Transverse colon (tissue), 4 donors: ENCODE results near the gene TRANK1. TPM values are rescaled to one million over a fixed set of nuclear protein-coding genes. Genes with fewer than 3 reads are reported as not detected.

Experiments
- DNase-seq: peaks from one replicate; pipeline ENCODE4 v3.0.0-alpha.2; 2019
- H3K27ac ChIP-seq, 4 donors: fragments of 200-600 bp; sonication (generic); 2 replicates each; pipeline ENCODE4 v1.5.1; 2016 to 2018; ENCODE audit warnings: inconsistent platforms in 4 of 4
- H3K27me3 ChIP-seq: fragments of 200-600 bp; sonication (generic); 2 replicates; pipeline ENCODE4 v1.5.1; 2017; ENCODE audit warnings: inconsistent platforms
- H3K36me3 ChIP-seq, 4 donors: fragments of 200-600 bp; sonication (generic); 2 replicates each; pipeline ENCODE4 v1.5.1; 2017 to 2019; ENCODE audit warnings: inconsistent platforms in 4 of 4
- H3K4me1 ChIP-seq, 4 donors: fragments of 200-600 bp; sonication (generic); 2 replicates each; pipeline ENCODE4 v1.5.1; 2017 to 2020; ENCODE audit warnings: inconsistent platforms in 4 of 4
- H3K4me3 ChIP-seq, 4 donors: fragments of 200-600 bp; sonication (generic); 1 replicate in 1 of 4; 2 replicates in 3 of 4; pipeline versions ENCODE4 v1.5.1 to v1.6.1; 2017 to 2019; ENCODE audit warnings: inconsistent platforms in 4 of 4
- H3K9me3 ChIP-seq, 2 donors: fragments of 200-600 bp; sonication (generic); 2 replicates each; pipeline ENCODE4 v1.5.1; 2017 to 2019; ENCODE audit warnings: inconsistent platforms in 2 of 2
- EP300 ChIP-seq: sonication (generic); formaldehyde crosslinking; IDR thresholded peaks from one replicate; pipeline ENCODE4 v1.6.1; 2017; ENCODE audit warnings: antibody characterized with exemption, low read depth
- POLR2A ChIP-seq: fragments of 450-650 bp; IDR thresholded peaks from one replicate; pipeline ENCODE4 v1.6.1; 2016; ENCODE audit warnings: antibody characterized with exemption, mild to moderate bottlenecking, moderate library complexity
- POLR2AphosphoS5 ChIP-seq, 3 donors: sonication (generic); formaldehyde crosslinking; IDR thresholded peaks; one replicate each; pipeline ENCODE4 v1.6.1; 2016; ENCODE audit warnings: antibody characterized with exemption in 3 of 3
- WGBS, 2 donors: methylation state at CpG; one replicate each; pipeline ENCODE4 v1.1.5; 2018; ENCODE audit warnings: low coverage in 1 of 2; 5-methylcytosine and 5-hydroxymethylcytosine counted together
- in situ Hi-C, 4 donors: fragments of 200-750 bp; cut with MboI; loops; one replicate each; pipeline versions ENCODE4 v1.15.0 to v1.15.1; 2017; ENCODE audit warnings: low sequenced_read_pairs in 3 of 4, low pct_ligation_motif_present in 1 of 4, low pct_unique_long_range_greater_than_20kb in 1 of 4
- intact Hi-C: fragments of 100-400 bp; cut with DNase I; formaldehyde crosslinking; loops from one replicate; pipeline ENCODE4 v1.15.1; 2023; ENCODE audit warnings: low total_unique reads
- total RNA-seq, 4 donors: library from RNA; depleted of rRNA; stranded (reverse); fragments of >200 nt; gene quantifications; one replicate each; pipeline ENCODE4 v1.1.0, GENCODE V29; 2016
- TF ChIP-seq, protein P1 (sequence below), 5 experiments: fragments of 200-600 bp in 3 of 5; fragments of 450-650 bp in 2 of 5; sonication (generic) in 3 of 5; IDR thresholded peaks; 1 replicate in 2 of 5; 2 replicates in 3 of 5; pipeline ENCODE4 v1.5.1; 2016 to 2017; ENCODE audit warnings: antibody characterized with exemption in 5 of 5, inconsistent platforms in 3 of 5, mild to moderate bottlenecking in 2 of 5, moderate library complexity in 1 of 5

TRANK1 gene
- 100 to 1,000 TPM in 3 of 4 donors, 10 to 100 TPM in 1; 91.5 to 179 (median 116) TPM for total RNA-seq

DNA sequence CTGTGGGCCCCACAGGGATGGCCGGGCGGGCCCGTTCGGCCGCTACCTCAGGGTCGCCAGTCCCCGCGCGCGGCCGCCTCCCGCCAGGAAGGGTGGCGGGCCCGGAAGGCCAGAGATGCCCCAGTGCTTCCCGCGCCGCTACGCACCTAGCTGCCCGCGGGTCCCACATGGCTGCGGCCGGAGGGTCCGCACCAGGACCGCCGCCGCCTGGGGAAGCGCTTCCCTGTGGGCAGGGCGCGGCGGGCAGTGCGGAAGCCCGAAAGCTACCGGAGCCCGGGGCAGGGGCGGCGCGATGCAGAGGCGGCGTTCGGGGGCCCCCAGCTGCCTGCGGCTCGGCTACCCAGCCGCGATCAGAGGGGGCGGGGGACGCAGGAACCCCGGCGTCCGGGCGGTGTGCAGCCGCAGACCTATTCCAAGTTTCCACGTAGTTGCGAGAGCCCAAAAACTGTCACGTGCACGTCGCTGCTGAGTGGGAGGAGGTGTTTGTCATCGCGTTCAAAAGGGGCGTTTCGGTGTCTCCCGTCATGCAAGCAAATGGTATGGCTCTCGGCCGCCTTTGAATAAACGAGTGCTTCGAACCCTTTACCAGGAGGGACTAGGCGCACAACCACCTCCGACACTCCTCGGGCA is at the start of gene TRANK1:
TSS of gene TRANK1 (minus strand) at position 414 of the 630 bp plus-strand sequence. CDS start at position 169, 245 bp downstream.
- H3K4me3 ChIP-seq: peak within 1 kb of the TSS; percentile 43 to 87 (median 70)
- intact Hi-C loops (no loop called here), in situ Hi-C loops (no loop called here)
- no peak for TF ChIP-seq EP300
- TF ChIP-seq POLR2A: peak; percentile 60
- TF ChIP-seq, protein P1, sequence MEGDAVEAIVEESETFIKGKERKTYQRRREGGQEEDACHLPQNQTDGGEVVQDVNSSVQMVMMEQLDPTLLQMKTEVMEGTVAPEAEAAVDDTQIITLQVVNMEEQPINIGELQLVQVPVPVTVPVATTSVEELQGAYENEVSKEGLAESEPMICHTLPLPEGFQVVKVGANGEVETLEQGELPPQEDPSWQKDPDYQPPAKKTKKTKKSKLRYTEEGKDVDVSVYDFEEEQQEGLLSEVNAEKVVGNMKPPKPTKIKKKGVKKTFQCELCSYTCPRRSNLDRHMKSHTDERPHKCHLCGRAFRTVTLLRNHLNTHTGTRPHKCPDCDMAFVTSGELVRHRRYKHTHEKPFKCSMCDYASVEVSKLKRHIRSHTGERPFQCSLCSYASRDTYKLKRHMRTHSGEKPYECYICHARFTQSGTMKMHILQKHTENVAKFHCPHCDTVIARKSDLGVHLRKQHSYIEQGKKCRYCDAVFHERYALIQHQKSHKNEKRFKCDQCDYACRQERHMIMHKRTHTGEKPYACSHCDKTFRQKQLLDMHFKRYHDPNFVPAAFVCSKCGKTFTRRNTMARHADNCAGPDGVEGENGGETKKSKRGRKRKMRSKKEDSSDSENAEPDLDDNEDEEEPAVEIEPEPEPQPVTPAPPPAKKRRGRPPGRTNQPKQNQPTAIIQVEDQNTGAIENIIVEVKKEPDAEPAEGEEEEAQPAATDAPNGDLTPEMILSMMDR (IDR thresholded peaks at IDR 0.05): no peak
- TF ChIP-seq POLR2AphosphoS5 (IDR thresholded peaks at IDR 0.05): peak in 1 of 3 donors; percentile 58
- no peaks in the 10 kb centered on the region for H3K36me3 ChIP-seq
- peak; percentile 71 for DNase-seq
- peaks cover 7 to 10% of the 10 kb centered on the region in 2 donors for H3K9me3 ChIP-seq
- peak within 1 kb of the TSS; percentile 72 to 82 (median 76) for H3K27ac ChIP-seq
- H3K4me1 ChIP-seq: peaks cover 0 to 27% (median 21%) of the 10 kb centered on the region in 4 donors
- 5% methylated on average over 29 of the region's 68 CpGs; no CpG with 5 or more reads in 1 of the 2 donors for WGBS, 2 donors
- no peaks in the 10 kb centered on the region for H3K27me3 ChIP-seq

DNA sequence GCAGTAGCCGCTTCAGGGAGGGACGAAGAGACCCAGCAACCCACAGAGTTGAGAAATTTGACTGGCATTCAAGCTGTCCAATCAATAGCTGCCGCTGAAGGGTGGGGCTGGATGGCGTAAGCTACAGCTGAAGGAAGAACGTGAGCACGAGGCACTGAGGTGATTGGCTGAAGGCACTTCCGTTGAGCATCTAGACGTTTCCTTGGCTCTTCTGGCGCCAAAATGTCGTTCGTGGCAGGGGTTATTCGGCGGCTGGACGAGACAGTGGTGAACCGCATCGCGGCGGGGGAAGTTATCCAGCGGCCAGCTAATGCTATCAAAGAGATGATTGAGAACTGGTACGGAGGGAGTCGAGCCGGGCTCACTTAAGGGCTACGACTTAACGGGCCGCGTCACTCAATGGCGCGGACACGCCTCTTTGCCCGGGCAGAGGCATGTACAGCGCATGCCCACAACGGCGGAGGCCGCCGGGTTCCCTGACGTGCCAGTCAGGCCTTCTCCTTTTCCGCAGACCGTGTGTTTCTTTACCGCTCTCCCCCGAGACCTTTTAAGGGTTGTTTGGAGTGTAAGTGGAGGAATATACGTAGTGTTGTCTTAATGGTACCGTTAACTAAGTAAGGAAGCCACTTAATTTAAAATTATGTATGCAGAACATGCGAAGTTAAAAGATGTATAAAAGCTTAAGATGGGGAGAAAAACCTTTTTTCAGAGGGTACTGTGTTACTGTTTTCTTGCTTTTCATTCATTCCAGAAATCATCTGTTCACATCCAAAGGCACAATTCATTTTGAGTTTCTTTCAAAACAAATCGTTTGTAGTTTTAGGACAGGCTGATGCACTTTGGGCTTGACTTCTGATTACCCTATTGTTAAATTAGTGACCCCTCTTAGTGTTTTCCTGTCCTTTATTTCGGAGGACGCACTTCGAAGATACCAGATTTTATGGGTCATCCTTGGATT is 48.8 kb upstream of the TRANK1 start, which contains the start of gene MLH1:
TSS of gene MLH1 (plus strand) at position 193 of the 958 bp plus-strand sequence. CDS start at position 223, 30 bp downstream.
- peak; percentile 100 for DNase-seq
- Histone ChIP-seq H3K4me3 (peak within 1 kb of the TSS; percentile 58 to 80 (median 66)), H3K4me1 (peaks cover 27 to 48% (median 40%) of the 10 kb centered on the region in 4 donors), H3K36me3 (peaks cover 0 to 10% (median 3%) of the 10 kb centered on the region in 4 donors), H3K27ac (peak within 1 kb of the TSS; percentile 95 to 100 (median 98)), H3K27me3 (no peaks in the 10 kb centered on the region), H3K9me3 (no peaks in the 10 kb centered on the region)
- in situ Hi-C loops (no loop called here), intact Hi-C loops (no loop called here)
- TF ChIP-seq, protein P1 (IDR thresholded peaks at IDR 0.05): no peak
- peak; percentile 66 to 84 (median 81) for TF ChIP-seq POLR2AphosphoS5 (IDR thresholded peaks at IDR 0.05)
- no peak for TF ChIP-seq EP300
- peak; percentile 68 for TF ChIP-seq POLR2A
- WGBS, 2 donors: 0 to 1% methylated on average over 10 to 39 of the region's 47 CpGs

DNA sequence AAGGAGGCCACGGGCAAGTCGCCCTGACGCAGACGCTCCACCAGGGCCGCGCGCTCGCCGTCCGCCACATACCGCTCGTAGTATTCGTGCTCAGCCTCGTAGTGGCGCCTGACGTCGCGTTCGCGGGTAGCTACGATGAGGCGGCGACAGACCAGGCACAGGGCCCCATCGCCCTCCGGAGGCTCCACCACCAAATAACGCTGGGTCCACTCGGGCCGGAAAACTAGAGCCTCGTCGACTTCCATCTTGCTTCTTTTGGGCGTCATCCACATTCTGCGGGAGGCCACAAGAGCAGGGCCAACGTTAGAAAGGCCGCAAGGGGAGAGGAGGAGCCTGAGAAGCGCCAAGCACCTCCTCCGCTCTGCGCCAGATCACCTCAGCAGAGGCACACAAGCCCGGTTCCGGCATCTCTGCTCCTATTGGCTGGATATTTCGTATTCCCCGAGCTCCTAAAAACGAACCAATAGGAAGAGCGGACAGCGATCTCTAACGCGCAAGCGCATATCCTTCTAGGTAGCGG is 48.0 kb upstream of the TRANK1 start, which contains the start of gene EPM2AIP1:
TSS of gene EPM2AIP1 (minus strand) at position 326 of the 520 bp plus-strand sequence. CDS start at position 272, 54 bp downstream.
- Histone ChIP-seq H3K27ac (peak within 1 kb of the TSS; percentile 95 to 100 (median 98)), H3K9me3 (no peaks in the 10 kb centered on the region), H3K4me3 (peak within 1 kb of the TSS; percentile 58 to 80 (median 66)), H3K27me3 (no peaks in the 10 kb centered on the region), H3K4me1 (peaks cover 27 to 56% (median 43%) of the 10 kb centered on the region in 4 donors), H3K36me3 (peaks cover 0 to 11% (median 3%) of the 10 kb centered on the region in 4 donors)
- no peak for TF ChIP-seq EP300
- TF ChIP-seq POLR2AphosphoS5 (IDR thresholded peaks at IDR 0.05): peak; percentile 94 to 95 (median 94)
- TF ChIP-seq POLR2A: peak; percentile 93
- TF ChIP-seq, protein P1 (IDR thresholded peaks at IDR 0.05): peak in 4 of 5 experiments; percentile 29 to 69 (median 47)
- 0% methylated on average over 29 of the region's 48 CpGs; no CpG with 5 or more reads in 1 of the 2 donors for WGBS, 2 donors
- no peak for DNase-seq
- in situ Hi-C loops: no loop called here
- intact Hi-C loops: no loop called here
